HUES6 (cell line): ENCODE results near the gene SNTG2.
"Not testable (repeated sequence)": the region's sequence is repeated elsewhere in the genome, so short reads cannot be mapped to it uniquely, and the experiment has no call there.

Source experiments
- H3K27ac ChIP-seq: 2 replicates; pipeline ENCODE4 v1.7.0; 2013; ENCODE audit warnings: low read depth, mild to moderate bottlenecking, low read length, inconsistent platforms
- H3K27me3 ChIP-seq: 2 replicates; pipeline ENCODE4 v1.6.1; 2013; ENCODE audit warnings: low read length; ENCODE audit not compliant: control insufficient read depth, insufficient read depth
- H3K36me3 ChIP-seq: 2 replicates; pipeline ENCODE4 v1.6.1; 2013; ENCODE audit warnings: low read length; ENCODE audit not compliant: control insufficient read depth, insufficient read depth
- H3K4me1 ChIP-seq: 2 replicates; pipeline ENCODE4 v1.6.1; 2013; ENCODE audit warnings: low read length; ENCODE audit not compliant: control insufficient read depth, insufficient read depth
- H3K4me3 ChIP-seq: 2 replicates; pipeline ENCODE4 v1.5.1; 2013; ENCODE audit warnings: low read depth, low read length
- H3K9ac ChIP-seq: one replicate; pipeline ENCODE4 v1.6.1; 2013; ENCODE audit warnings: mild to moderate bottlenecking, low read length
- H3K9me3 ChIP-seq: 2 replicates; pipeline ENCODE4 v1.6.1; 2013; ENCODE audit warnings: low read depth, low read length; ENCODE audit not compliant: control insufficient read depth, insufficient read depth

SNTG2 gene

GRCh38 chr2:1402064-1402463 is 451.4 kb downstream of the SNTG2 start:
- H3K9me3 ChIP-seq, result no peaks in the 10 kb centered on the region
- H3K36me3 ChIP-seq, result no peaks in the 10 kb centered on the region
- no peaks in the 10 kb centered on the region for H3K4me1 ChIP-seq
- no peaks in the 10 kb centered on the region for H3K27me3 ChIP-seq
- no peak overlapping the region for H3K4me3 ChIP-seq
- H3K27ac ChIP-seq, result no peak overlapping the region
- H3K9ac ChIP-seq, result no peak overlapping the region

- H3K9me3 ChIP-seq, result no peaks in the 10 kb centered on the region
- H3K36me3 ChIP-seq, result no peaks in the 10 kb centered on the region
- no peak overlapping the region for H3K27ac ChIP-seq
- no peaks in the 10 kb centered on the region for H3K27me3 ChIP-seq
- no peaks in the 10 kb centered on the region for H3K4me1 ChIP-seq
- H3K4me3 ChIP-seq, result no peak overlapping the region
- H3K9ac ChIP-seq, result no peak overlapping the region
Measured at GRCh38 chr2:1403565-1403964, 452.9 kb downstream of the SNTG2 start.

- Histone ChIP-seq H3K4me3 (no peak overlapping the region), H3K36me3 (no peaks in the 10 kb centered on the region), H3K27ac (no peak overlapping the region), H3K9me3 (no peaks in the 10 kb centered on the region), H3K27me3 (no peaks in the 10 kb centered on the region), H3K9ac (no peak overlapping the region), H3K4me1 (no peaks in the 10 kb centered on the region)
Measured at GRCh38 chr2:1405124-1405523, 454.5 kb downstream of the SNTG2 start.

GRCh38 chr2:1405967-1406366 is 455.3 kb downstream of the SNTG2 start:
- Histone ChIP-seq H3K9me3 (no peaks in the 10 kb centered on the region), H3K4me3 (no peak overlapping the region), H3K27ac (no peak overlapping the region), H3K4me1 (no peaks in the 10 kb centered on the region; the same call in 1 of the 2 replicates), H3K27me3 (no peaks in the 10 kb centered on the region), H3K36me3 (no peaks in the 10 kb centered on the region), H3K9ac (no peak overlapping the region)

- no peaks in the 10 kb centered on the region; the same call in 1 of the 2 replicates for H3K4me1 ChIP-seq
- no peaks in the 10 kb centered on the region for H3K36me3 ChIP-seq
- no peak overlapping the region for H3K4me3 ChIP-seq
- no peak overlapping the region for H3K9ac ChIP-seq
- H3K9me3 ChIP-seq, result no peaks in the 10 kb centered on the region
- H3K27ac ChIP-seq, result no peak overlapping the region
- H3K27me3 ChIP-seq, result no peaks in the 10 kb centered on the region
Measured at GRCh38 chr2:1406434-1406833, 455.8 kb downstream of the SNTG2 start.

GRCh38 chr2:1407950-1408675 is 457.5 kb downstream of the SNTG2 start:
- Histone ChIP-seq H3K27me3 (no peaks in the 10 kb centered on the region), H3K4me3 (no peak overlapping the region)

GRCh38 chr2:1413156-1413710 is 462.6 kb downstream of the SNTG2 start, which contains the start of gene TPO:
TPO (plus strand) TSS chr2:1413463; CDS start chr2:1414409, 946 bp downstream.
- H3K36me3 ChIP-seq, result no peaks in the 10 kb centered on the region
- no peak within 1 kb of the TSS for H3K4me3 ChIP-seq
- no peaks in the 10 kb centered on the region for H3K27me3 ChIP-seq
- H3K9ac ChIP-seq, result no peak within 1 kb of the TSS
- H3K9me3 ChIP-seq, result no peaks in the 10 kb centered on the region
- H3K4me1 ChIP-seq, result no peaks in the 10 kb centered on the region; the same call in 1 of the 2 replicates
- no peak within 1 kb of the TSS for H3K27ac ChIP-seq

More at GRCh38 chr2:1407950-1408675, 457.5 kb downstream of the SNTG2 start:
- Histone ChIP-seq H3K27ac (no peak overlapping the region), H3K9ac (no peak overlapping the region), H3K4me1 (no peaks in the 10 kb centered on the region; the same call in 1 of the 2 replicates), H3K9me3 (no peaks in the 10 kb centered on the region), H3K36me3 (no peaks in the 10 kb centered on the region)

- H3K27me3 ChIP-seq, result no peaks in the 10 kb centered on the region
Measured at GRCh38 chr2:1414121-1414520, 463.5 kb downstream of the SNTG2 start.

GRCh38 chr2:1414901-1415300 is 464.3 kb downstream of the SNTG2 start:
- H3K9ac ChIP-seq, H3K4me1 ChIP-seq, H3K9me3 ChIP-seq, H3K36me3 ChIP-seq, H3K27ac ChIP-seq, H3K27me3 ChIP-seq, H3K4me3 ChIP-seq: not testable (repeated sequence)

More at GRCh38 chr2:1414121-1414520, 463.5 kb downstream of the SNTG2 start:
- H3K9ac ChIP-seq, result no peak overlapping the region
- no peak overlapping the region for H3K4me3 ChIP-seq
- H3K27ac ChIP-seq, result no peak overlapping the region
- H3K4me1 ChIP-seq, result no peaks in the 10 kb centered on the region; the same call in 1 of the 2 replicates
- H3K36me3 ChIP-seq, result no peaks in the 10 kb centered on the region
- no peaks in the 10 kb centered on the region for H3K9me3 ChIP-seq

- Histone ChIP-seq H3K27me3 (no peaks in the 10 kb centered on the region), H3K27ac (no peak overlapping the region), H3K36me3 (no peaks in the 10 kb centered on the region), H3K9ac (no peak overlapping the region), H3K4me1 (no peaks in the 10 kb centered on the region; the same call in 1 of the 2 replicates), H3K9me3 (no peaks in the 10 kb centered on the region), H3K4me3 (no peak overlapping the region)
Measured at GRCh38 chr2:1415501-1415900, 464.9 kb downstream of the SNTG2 start.
